HG02884 (cell line): ENCODE results near the gene PLXNB1.
"Not testable (repeated sequence)": the region's sequence is repeated elsewhere in the genome, so short reads cannot be mapped to it uniquely, and the experiment has no call there.

ENCODE experiments used
- ATAC-seq: cut with Tn5 transposase; IDR thresholded peaks from one replicate; pipeline ENCODE4 v1.9.1; 2021; ENCODE audit warnings: mild to moderate bottlenecking, moderate library complexity; ENCODE audit not compliant: unreplicated experiment

The PLXNB1 gene

GRCh38 chr3:48405971-48406370, 23.9 kb downstream of the PLXNB1 start:
- ATAC-seq = no peak

- ATAC-seq = no peak
Measured at GRCh38 chr3:48405343-48405881, 24.5 kb downstream of the PLXNB1 start.

- ATAC-seq = no peak
Measured at GRCh38 chr3:48404440-48405342, 25.2 kb downstream of the PLXNB1 start.

- ATAC-seq = no peak
Measured at GRCh38 chr3:48403533-48404439, 26.1 kb downstream of the PLXNB1 start.

- ATAC-seq = no peak
Measured at GRCh38 chr3:48402907-48403306, 27.0 kb downstream of the PLXNB1 start.

- ATAC-seq = no peak
Measured at GRCh38 chr3:48402281-48402732, 27.6 kb downstream of the PLXNB1 start.

- not testable (repeated sequence) for ATAC-seq
Measured at GRCh38 chr3:48401434-48401901, 28.4 kb downstream of the PLXNB1 start.

GRCh38 chr3:48400824-48401433, 29.0 kb downstream of the PLXNB1 start:
- ATAC-seq = no peak

GRCh38 chr3:48399387-48400172, 30.3 kb downstream of the PLXNB1 start:
- no peak for ATAC-seq

GRCh38 chr3:48398701-48399386, 31.0 kb downstream of the PLXNB1 start:
- ATAC-seq = no peak

GRCh38 chr3:48397767-48398681, 31.9 kb downstream of the PLXNB1 start:
- no peak for ATAC-seq

- no peak for ATAC-seq
Measured at GRCh38 chr3:48395714-48396113, 34.2 kb downstream of the PLXNB1 start.

GRCh38 chr3:48394391-48394790, 35.5 kb downstream of the PLXNB1 start:
- no peak for ATAC-seq

- ATAC-seq = no peak
Measured at GRCh38 chr3:48388966-48389365, 40.9 kb downstream of the PLXNB1 start.

- ATAC-seq = no peak
Measured at GRCh38 chr3:48387634-48388033, 42.3 kb downstream of the PLXNB1 start.

GRCh38 chr3:48372862-48373435, 56.9 kb downstream of the PLXNB1 start:
- ATAC-seq = no peak

- ATAC-seq = no peak
Measured at GRCh38 chr3:48372377-48372770, 57.5 kb downstream of the PLXNB1 start.
